ENCODE measurements around the gene C2orf78. TPM values are rescaled to one million over a fixed set of nuclear protein-coding genes. Genes with fewer than 3 reads are reported as not detected.

Gene C2orf78
- total and polyA plus RNA-seq, 2 of the 4 experiments (the other 2 are of a cell fraction) = 0.03 TPM; not detected in 1

- ATAC-seq (ENCODE audit: low read depth) (no peak), DNase-seq (no peak)
- POLR2A ChIA-PET (ENCODE audit: unreplicated experiment) = no interaction called here
- Histone ChIP-seq H2AK9ac (replicated peaks; ENCODE audit: low read depth, low read length, poor library complexity) (no peak overlapping the region), H2AK5ac (ENCODE audit: low read depth, low read length) (no peak overlapping the region), H3K4ac (ENCODE audit: low read depth, low read length) (no peak overlapping the region), H3K9ac (ENCODE audit: low read depth, low read length) (no peak overlapping the region), H3K9me3 (ENCODE audit: control insufficient read depth, insufficient read depth, low read length) (no peaks in the 10 kb centered on the region), H4K91ac (ENCODE audit: insufficient read depth, low read depth, low read length) (no peak overlapping the region), H2AFZ (replicated peaks; ENCODE audit: low read length, poor library complexity) (no peak overlapping the region), H3K4me1 (ENCODE audit: control insufficient read depth, insufficient read depth, low read length) (peaks cover 5% of the 10 kb centered on the region; the same call in 1 of the 2 replicates), H3K4me2 (ENCODE audit: low read depth, low read length) (no peak overlapping the region), H4K20me1 (ENCODE audit: insufficient read depth, low read length) (peaks cover 3% of the 10 kb centered on the region; the same call in 1 of the 2 replicates), H3K27me3 (ENCODE audit: control insufficient read depth, insufficient read depth, low read length) (no peaks in the 10 kb centered on the region), H3K14ac (replicated peaks; ENCODE audit: low read depth, low read length) (no peak overlapping the region), H2BK120ac (ENCODE audit: low read depth, low read length) (no peak overlapping the region), H3K9me1 (ENCODE audit: insufficient read depth, low read length) (0 out of 2 replicates have a peak, but pooled peaks cover 2% of the 10 kb centered on the region), H3K79me1 (ENCODE audit: low read depth in 1 of 2, low read length in 2 of 2) (peaks cover 12 to 26% of the 10 kb centered on the region in 2 experiments; a peak in 3 of 4 replicates), H3K56ac (ENCODE audit: extremely low read depth, insufficient read depth, low read length) (no peak overlapping the region), H2BK20ac (ENCODE audit: low read depth, low read length) (no peak overlapping the region), H2BK15ac (ENCODE audit: low read depth, low read length) (no peak overlapping the region), H2BK5ac (ENCODE audit: low read depth, low read length, poor library complexity, severe bottlenecking) (no peak overlapping the region), H3K23ac (ENCODE audit: low read depth, low read length) (no peak overlapping the region), H3K27ac (ENCODE audit: insufficient read depth, low read length) (no peak overlapping the region), H4K8ac (ENCODE audit: low read depth in 2 of 2, low read length in 2 of 2) (no peak overlapping the region), H4K5ac (ENCODE audit: low read depth, low read length) (no peak overlapping the region), H3K4me3 (ENCODE audit: insufficient read depth, low read depth, low read length) (no peak overlapping the region), H3K36me3 (ENCODE audit: control insufficient read depth, insufficient read depth, low read length) (peaks cover 35% of the 10 kb centered on the region), H3K18ac (ENCODE audit: low read depth, low read length) (no peak overlapping the region)
- CTCF ChIA-PET = no interaction called here
- dilution Hi-C loops (cut with HindIII; ENCODE audit: low sequenced_read_pairs, unreplicated experiment) = no loop called here
- no TSS peak for BruUV-seq (replicated peaks)
- TF ChIP-seq ELK1 (IDR thresholded peaks at IDR 0.05; ENCODE audit: borderline replicate concordance, low read depth, low read length) = no peak
- no peak for TF ChIP-seq FOS (IDR thresholded peaks at IDR 0.05; ENCODE audit: low read depth, low read length)
- no peak for TF ChIP-seq POLR2A (IDR thresholded peaks at IDR 0.05; ENCODE audit: low read depth, low read length)
- TF ChIP-seq CHD1 (IDR thresholded peaks at IDR 0.05; ENCODE audit: low read depth, low read length) = no peak
- TF ChIP-seq MXI1 (IDR thresholded peaks at IDR 0.05; ENCODE audit: borderline replicate concordance, low read depth, low read length) = no peak
- no peak for TF ChIP-seq MAFK (IDR thresholded peaks at IDR 0.05; ENCODE audit: low read depth, low read length)
- TF ChIP-seq USF2 (IDR thresholded peaks at IDR 0.05; ENCODE audit: low read depth, low read length) = no peak
- no peak for TF ChIP-seq RFX5 (IDR thresholded peaks at IDR 0.05; ENCODE audit: low read depth, low read length)
- no peak for TF ChIP-seq CEBPB (IDR thresholded peaks at IDR 0.05; ENCODE audit: low read depth, low read length)
- TF ChIP-seq MAZ (IDR thresholded peaks at IDR 0.05; ENCODE audit: borderline replicate concordance, low read depth, low read length) = no peak
- TF ChIP-seq SMC3 (IDR thresholded peaks at IDR 0.05; ENCODE audit: low read depth, low read length) = no peak
- TF ChIP-seq CTCF (conservative IDR thresholded peaks at IDR 0.05; ENCODE audit: low read depth, low read length) = no peak
- no peak for TF ChIP-seq RCOR1 (IDR thresholded peaks at IDR 0.05; ENCODE audit: insufficient replicate concordance, low read length)
- TF ChIP-seq NFE2L2 (IDR thresholded peaks at IDR 0.05; ENCODE audit: low read depth, low read length) = no peak
- TF ChIP-seq BHLHE40 (IDR thresholded peaks at IDR 0.05; ENCODE audit: low read depth, low read length) = no peak
- no peak for TF ChIP-seq RAD21 (IDR thresholded peaks at IDR 0.05; ENCODE audit: low read length)
- in situ Hi-C loops (cut with MboI; ENCODE audit: low sequenced_read_pairs) = no loop called here
- intact Hi-C loops (cut with micrococcal nuclease) = no loop called here
These were observed 11.2 kb upstream of the C2orf78 start for GRCh38 chr2:73772819-73773218.

Data from IMR-90 (cell line).